HepG2 (cell line): Measurements from ENCODE around the gene NAPB. TPM values are rescaled to one million over a fixed set of nuclear protein-coding genes. Genes with fewer than 3 reads are reported as not detected.

ENCODE experiments used
- ATAC-seq: fragments of 200-7000 bp; cut with Tn5 transposase; 3 replicates; pipeline ENCODE4 v1.9.1; 2020; ENCODE audit warnings: mild to moderate bottlenecking, moderate library complexity
- BruUV-seq: library from RNA; stranded (reverse); fragments of 400-500 nt; replicated peaks from 2 replicates; lab custom pipeline; 2021; lab: Mats Ljungman, UMichigan
- CTCF ChIA-PET: fragments of 300-600 bp; formaldehyde crosslinking; extraction: SDS; loops from one replicate; lab custom pipeline; 2021; ENCODE audit warnings: low total read pairs, inconsistent platforms, low intra/inter-chr PET ratio; lab: Yijun Ruan, JAX
- POLR2A ChIA-PET: fragments of 350-600 bp; sonication (Branson Sonifier 250); formaldehyde crosslinking; loops from one replicate; lab custom pipeline; 2020; ENCODE audit warnings: antibody characterized with exemption, inconsistent platforms; lab: Yijun Ruan, JAX
- DNase-seq: peaks from one replicate; pipeline ENCODE4 v3.0.0-alpha.2; 2015; ENCODE audit warnings: low spot score
- FAIRE-seq: peaks from 3 replicates; lab custom pipeline; 2011; peaks lifted over from hg19 to GRCh38; lab: Jason Lieb, UNC
- H2AFZ ChIP-seq: one replicate; pipeline ENCODE4 v1.6.1; 2011; ENCODE audit warnings: low read length, inconsistent platforms
- H3K27ac ChIP-seq: fragments of 300-600 bp; 3 replicates; pipeline ENCODE4 v1.8.0; 2011; ENCODE audit warnings: mixed run types, mild to moderate bottlenecking, mixed read lengths, low read length, inconsistent platforms; ENCODE audit not compliant: insufficient read depth; ENCODE audit errors: extremely low read length
- H3K27me3 ChIP-seq, 2 experiments: fragments of 200-600 bp in 1 of 2; 2 replicates in 1 of 2; 3 replicates in 1 of 2; pipeline versions ENCODE4 v1.6.0 to v1.8.0; 2011; ENCODE audit warnings: low read length in 2 of 2, mild to moderate bottlenecking in 2 of 2, moderate library complexity in 2 of 2, inconsistent platforms in 1 of 2; ENCODE audit not compliant: insufficient read depth in 2 of 2, control insufficient read depth in 1 of 2
- H3K36me3 ChIP-seq, 2 experiments: fragments of 200-600 bp in 1 of 2; replicated peaks in 1 of 2; 2 replicates in 1 of 2; 3 replicates in 1 of 2; pipeline versions ENCODE4 v1.5.1 to v1.8.0; 2011; ENCODE audit warnings: low read length in 2 of 2, inconsistent platforms in 1 of 2; ENCODE audit not compliant: insufficient read depth in 2 of 2, control insufficient read depth in 1 of 2
- H3K4me1 ChIP-seq: 2 replicates; pipeline ENCODE4 v1.5.1; 2012; ENCODE audit warnings: low read length, inconsistent platforms; ENCODE audit not compliant: insufficient read depth
- H3K4me2 ChIP-seq: 2 replicates; pipeline ENCODE4 v1.6.0; 2011; ENCODE audit warnings: low read depth, low read length, inconsistent platforms
- H3K4me3 ChIP-seq, 3 experiments: fragments of 200-600 bp in 1 of 3; sonication (generic), shearing (Covaris generic) in 1 of 3; replicated peaks in 1 of 3; 2 replicates each; pipeline ENCODE4 v1.5.1; 2011 to 2016; ENCODE audit warnings: low read length in 3 of 3, inconsistent platforms in 2 of 3, low read depth in 2 of 3, mild to moderate bottlenecking in 2 of 3, control low read depth in 1 of 3, mixed read lengths in 1 of 3; ENCODE audit not compliant: insufficient read depth in 1 of 3
- H3K79me2 ChIP-seq: one replicate; pipeline ENCODE4 v1.6.1; 2011; ENCODE audit warnings: low read length, inconsistent platforms; ENCODE audit not compliant: insufficient read depth
- H3K9ac ChIP-seq: 2 replicates; pipeline ENCODE4 v1.6.0; 2011; ENCODE audit warnings: mild to moderate bottlenecking, low read depth, low read length, inconsistent platforms; ENCODE audit not compliant: insufficient read depth
- H3K9me3 ChIP-seq: 2 replicates; pipeline ENCODE4 v1.5.1; 2012; ENCODE audit warnings: mild to moderate bottlenecking, low read length
- H4K20me1 ChIP-seq: 2 replicates; pipeline ENCODE4 v1.6.0; 2011; ENCODE audit warnings: inconsistent platforms, mild to moderate bottlenecking, low read length, moderate library complexity; ENCODE audit not compliant: insufficient read depth
- CHD4 ChIP-seq: fragments of 200-600 bp; sonication (generic); IDR thresholded peaks from 2 replicates; pipeline ENCODE4 v1.7.0; 2017; ENCODE audit warnings: mild to moderate bottlenecking, low read length, borderline replicate concordance
- NFIC ChIP-seq: IDR thresholded peaks from 2 replicates; pipeline ENCODE4 v1.6.1; 2012; ENCODE audit warnings: mild to moderate bottlenecking, low read length, inconsistent platforms
- REST ChIP-seq, 2 experiments: IDR thresholded peaks; 2 replicates each; pipeline ENCODE4 v1.6.1; 2011 to 2012; ENCODE audit warnings: low read length in 2 of 2, borderline replicate concordance in 1 of 2, low read depth in 1 of 2, mild to moderate bottlenecking in 1 of 2, moderate library complexity in 1 of 2
- ZNF33A ChIP-seq: sonication (generic); formaldehyde crosslinking; IDR thresholded peaks from 2 replicates; pipeline ENCODE4 v1.5.1; 2020; ENCODE audit warnings: missing genetic modification reagents, mild to moderate bottlenecking, moderate library complexity, borderline replicate concordance
- ZNF816 ChIP-seq: sonication (generic); formaldehyde crosslinking; IDR thresholded peaks from 2 replicates; pipeline ENCODE4 v1.8.0; 2022; ENCODE audit warnings: missing genetic modification reagents, mild to moderate bottlenecking, borderline replicate concordance
- WGBS: methylation state at CpG from one replicate; pipeline ENCODE4 v1.1.6; 2017; ENCODE audit warnings: low lambda C conversion rate; 5-methylcytosine and 5-hydroxymethylcytosine counted together
- in situ Hi-C: cut with HindIII; loops from 2 replicates; pipeline ENCODE4 v1.10.0; 2017; ENCODE audit warnings: low pct_unique_long_range_greater_than_20kb; ENCODE audit not compliant: extremely low pct_ligation_motif_present
- intact Hi-C: fragments of 100-400 bp; cut with micrococcal nuclease; formaldehyde crosslinking; loops from one replicate; pipeline ENCODE4 v1.10.0; 2022; ENCODE audit not compliant: unreplicated experiment
- polyA plus RNA-seq, 8 experiments: library from polyadenylated mRNA; depleted of rRNA in 3 of 8; stranded (reverse) in 7 of 8; unstranded in 1 of 8; fragments of >200 nt; fragmentation: Illumina TruSeq in 4 of 8; extraction: Trizol in 4 of 8; gene quantifications; 2 replicates each; pipeline versions ENCODE4 v1.2.1 to v1.2.3, GENCODE V29; 2011 to 2016; ENCODE audit warnings: low read depth in 4 of 8, missing spikeins in 1 of 8, mixed read lengths in 1 of 8; ENCODE audit not compliant: insufficient read depth in 1 of 8
- total RNA-seq, 5 experiments: library from RNA; depleted of rRNA; stranded (reverse); fragments of >200 nt; fragmentation: Illumina TruSeq; extraction: Trizol; gene quantifications; 2 replicates each; pipeline ENCODE4 v1.2.3, GENCODE V29; 2016; ENCODE audit warnings: low read depth in 1 of 5

Gene NAPB
- total and polyA plus RNA-seq, 2 of the 13 experiments (the other 11 are each of a cell fraction or from before 2014, with no cell fraction given), result 15.2 to 16.1 TPM

GRCh38 chr20:23358563-23358906 is 62.8 kb downstream of the NAPB start:
- no peak overlapping the region for H2AFZ ChIP-seq
- in situ Hi-C loops, result loop anchor here (10.0 kb wide), 1 partner anchor 784 kb away; no protein-coding TSS in a partner anchor
- intact Hi-C loops, result loop anchor here (1.0 to 10.0 kb wide), 4 partner anchors 8 to 944 kb away; partner anchors contain the start of gene NXT1
- H3K4me2 ChIP-seq, result peak overlapping the region; percentile 97
- H3K27me3 ChIP-seq, result no peaks in the 10 kb centered on the region; a peak in 1 of 5 replicates
- TF ChIP-seq ZNF33A (0 out of 2 replicates have a peak, but pooled peaks have one; percentile 60), ZNF816 (CRISPR knock-in tag) (0 out of 2 replicates have a peak, but pooled peaks have one; percentile 7), CHD4 (peak; percentile 46; the same call in 1 of the 2 replicates), REST (IDR thresholded peaks at IDR 0.05; ENCODE audit: borderline replicate concordance in 1 of 2, low read depth in 1 of 2, low read length in 2 of 2) (no peak), NFIC (0 out of 2 replicates have a peak, but pooled peaks have one; percentile 9)
- peak overlapping the region; percentile 78 for H3K9ac ChIP-seq
- WGBS, result under 1% methylated on average over 6 of the region's 6 CpGs
- DNase-seq (no peak), FAIRE-seq (no peak), ATAC-seq (no peak)
- H3K4me1 ChIP-seq, result peaks cover 45% of the 10 kb centered on the region
- peak overlapping the region; percentile 77 for H3K27ac ChIP-seq
- CTCF ChIA-PET, result interaction anchor here (1.6 kb wide), 1 partner anchor 9 kb away, joined by 4 read pairs; no protein-coding TSS in a partner anchor
- H3K36me3 ChIP-seq, result peaks cover 3 to 12% of the 10 kb centered on the region in 2 experiments; a peak in 4 of 5 replicates
- H3K9me3 ChIP-seq, result no peaks in the 10 kb centered on the region
- H3K4me3 ChIP-seq, result peak overlapping the region; percentile 55 to 91 (median 65)
- POLR2A ChIA-PET, result interaction anchor here (0.7 to 4.6 kb wide), 20 partner anchors 8 to 928 kb away, joined by 3 to 145 read pairs (median 4); partner anchors contain the start of genes NAPB and NXT1
- BruUV-seq, result no TSS peak
- H3K79me2 ChIP-seq, result peaks cover 20% of the 10 kb centered on the region
- H4K20me1 ChIP-seq, result peaks cover 9% of the 10 kb centered on the region; the same call in 1 of the 2 replicates
